DOHH2 (cell line): ENCODE measurements around the gene WWTR1.

ENCODE experiments used
- H3F3A ChIP-seq: fragments of 200-600 bp; sonication (generic), shearing (Covaris generic); 2 replicates; pipeline ENCODE4 v1.6.0; 2016; ENCODE audit warnings: antibody characterized with exemption, mild to moderate bottlenecking; ENCODE audit not compliant: control insufficient read depth, insufficient read depth
- H3K27ac ChIP-seq: fragments of 200-600 bp; sonication (generic); 2 replicates; pipeline ENCODE4 v1.5.1; 2014; ENCODE audit warnings: low read depth, mild to moderate bottlenecking, low read length, moderate library complexity
- H3K27me3 ChIP-seq: fragments of 200-600 bp; sonication (generic); 2 replicates; pipeline ENCODE4 v1.6.1; 2014; ENCODE audit warnings: mild to moderate bottlenecking, low read length, mixed read lengths; ENCODE audit not compliant: control insufficient read depth
- H3K36me3 ChIP-seq: fragments of 200-600 bp; sonication (generic); 2 replicates; pipeline ENCODE4 v1.6.1; 2014; ENCODE audit warnings: mild to moderate bottlenecking, low read length, moderate library complexity, mixed read lengths; ENCODE audit not compliant: control insufficient read depth
- H3K4me1 ChIP-seq: fragments of 200-600 bp; sonication (generic); 2 replicates; pipeline ENCODE4 v1.6.1; 2014; ENCODE audit warnings: mild to moderate bottlenecking, low read length, mixed read lengths; ENCODE audit not compliant: control insufficient read depth
- H3K4me2 ChIP-seq: fragments of 200-600 bp; sonication (generic); 2 replicates; pipeline ENCODE4 v1.6.0; 2014; ENCODE audit warnings: mild to moderate bottlenecking, low read length, moderate library complexity
- H3K4me3 ChIP-seq: fragments of 200-600 bp; sonication (generic); 2 replicates; pipeline ENCODE4 v1.5.1; 2014; ENCODE audit warnings: mild to moderate bottlenecking, low read length, mixed read lengths
- H3K79me2 ChIP-seq: fragments of 200-600 bp; sonication (generic); 2 replicates; pipeline ENCODE4 v1.6.1; 2014; ENCODE audit warnings: mild to moderate bottlenecking, low read length, mixed read lengths; ENCODE audit not compliant: control insufficient read depth
- H3K9me2 ChIP-seq: fragments of 200-600 bp; sonication (generic); replicated peaks from 2 replicates; pipeline ENCODE4 v1.6.1; 2014; ENCODE audit warnings: mild to moderate bottlenecking, low read length, mixed read lengths; ENCODE audit not compliant: control insufficient read depth
- H3K9me3 ChIP-seq: fragments of 200-600 bp; sonication (generic); 2 replicates; pipeline ENCODE4 v1.6.1; 2014; ENCODE audit warnings: antibody characterized with exemption, low read length, mixed read lengths; ENCODE audit not compliant: control insufficient read depth, insufficient read depth
- H4K20me1 ChIP-seq: fragments of 200-600 bp; sonication (generic); 2 replicates; pipeline ENCODE4 v1.6.0; 2014; ENCODE audit warnings: low read depth, mild to moderate bottlenecking, antibody characterized with exemption, low read length, moderate library complexity; ENCODE audit not compliant: control insufficient read depth, insufficient read depth
- EZH2phosphoT487 ChIP-seq: fragments of 200-600 bp; sonication (generic); IDR thresholded peaks from 2 replicates; pipeline ENCODE4 v1.6.1; 2017; ENCODE audit warnings: borderline replicate concordance, mild to moderate bottlenecking, antibody characterized with exemption, low read length, moderate library complexity, mixed read lengths
- TF ChIP-seq, protein P1 (sequence below): fragments of 200-600 bp; sonication (generic); IDR thresholded peaks from one replicate; pipeline ENCODE4 v1.5.1; 2014; ENCODE audit warnings: antibody characterized with exemption, mild to moderate bottlenecking, low read depth, low read length; ENCODE audit not compliant: poor library complexity, severe bottlenecking

Gene WWTR1

GRCh38 chr3:149654188-149654601, 3.6 kb downstream of the WWTR1 start:
- no peaks in the 10 kb centered on the region for H3K4me1 ChIP-seq
- peaks cover 9% of the 10 kb centered on the region for H3K27me3 ChIP-seq
- H4K20me1 ChIP-seq = no peaks in the 10 kb centered on the region
- no peaks in the 10 kb centered on the region for H3K36me3 ChIP-seq
- H3K4me3 ChIP-seq = no peak overlapping the region
- no peaks in the 10 kb centered on the region for H3K9me2 ChIP-seq
- no peaks in the 10 kb centered on the region for H3F3A ChIP-seq
- no peak overlapping the region for H3K4me2 ChIP-seq
- H3K9me3 ChIP-seq = no peaks in the 10 kb centered on the region
- TF ChIP-seq, protein P1, sequence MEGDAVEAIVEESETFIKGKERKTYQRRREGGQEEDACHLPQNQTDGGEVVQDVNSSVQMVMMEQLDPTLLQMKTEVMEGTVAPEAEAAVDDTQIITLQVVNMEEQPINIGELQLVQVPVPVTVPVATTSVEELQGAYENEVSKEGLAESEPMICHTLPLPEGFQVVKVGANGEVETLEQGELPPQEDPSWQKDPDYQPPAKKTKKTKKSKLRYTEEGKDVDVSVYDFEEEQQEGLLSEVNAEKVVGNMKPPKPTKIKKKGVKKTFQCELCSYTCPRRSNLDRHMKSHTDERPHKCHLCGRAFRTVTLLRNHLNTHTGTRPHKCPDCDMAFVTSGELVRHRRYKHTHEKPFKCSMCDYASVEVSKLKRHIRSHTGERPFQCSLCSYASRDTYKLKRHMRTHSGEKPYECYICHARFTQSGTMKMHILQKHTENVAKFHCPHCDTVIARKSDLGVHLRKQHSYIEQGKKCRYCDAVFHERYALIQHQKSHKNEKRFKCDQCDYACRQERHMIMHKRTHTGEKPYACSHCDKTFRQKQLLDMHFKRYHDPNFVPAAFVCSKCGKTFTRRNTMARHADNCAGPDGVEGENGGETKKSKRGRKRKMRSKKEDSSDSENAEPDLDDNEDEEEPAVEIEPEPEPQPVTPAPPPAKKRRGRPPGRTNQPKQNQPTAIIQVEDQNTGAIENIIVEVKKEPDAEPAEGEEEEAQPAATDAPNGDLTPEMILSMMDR = no peak
- TF ChIP-seq EZH2phosphoT487 = no peak
- no peaks in the 10 kb centered on the region for H3K79me2 ChIP-seq
- no peak overlapping the region for H3K27ac ChIP-seq

DNA sequence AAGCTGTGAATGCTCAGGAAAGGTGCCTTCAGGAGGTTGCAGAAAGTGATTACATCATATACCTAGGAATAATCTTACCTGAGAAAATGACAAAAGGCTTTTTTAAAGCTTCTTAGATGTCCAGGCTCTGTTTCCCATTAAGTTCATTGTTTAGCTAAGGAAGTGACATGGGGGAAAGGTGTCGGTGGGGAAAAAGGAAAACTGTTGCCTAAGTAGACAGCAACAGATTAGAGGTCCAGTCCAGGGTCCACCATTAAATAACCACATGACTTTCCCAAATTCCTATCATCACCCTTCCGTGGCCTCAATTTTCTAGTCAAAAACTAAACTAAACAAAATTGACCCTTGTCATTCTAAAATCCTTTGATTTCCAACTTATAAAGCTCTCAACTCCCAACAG, 4.3 kb downstream of the WWTR1 start:
- Histone ChIP-seq H3K79me2 (no peaks in the 10 kb centered on the region), H3K4me3 (no peak overlapping the region), H3K4me2 (no peak overlapping the region), H3K9me3 (no peaks in the 10 kb centered on the region), H3K4me1 (no peaks in the 10 kb centered on the region), H3F3A (no peaks in the 10 kb centered on the region), H3K27ac (no peak overlapping the region), H3K27me3 (peaks cover 6% of the 10 kb centered on the region), H3K36me3 (no peaks in the 10 kb centered on the region), H3K9me2 (no peaks in the 10 kb centered on the region), H4K20me1 (no peaks in the 10 kb centered on the region)
- TF ChIP-seq, protein P1 = no peak
- no peak for TF ChIP-seq EZH2phosphoT487

GRCh38 chr3:149653136-149653535, 4.7 kb downstream of the WWTR1 start:
- no peaks in the 10 kb centered on the region for H3K9me2 ChIP-seq
- no peaks in the 10 kb centered on the region for H3K4me1 ChIP-seq
- peaks cover 2% of the 10 kb centered on the region; the same call in 1 of the 2 replicates for H3K27me3 ChIP-seq
- no peak overlapping the region for H3K27ac ChIP-seq
- H3K9me3 ChIP-seq = no peaks in the 10 kb centered on the region
- TF ChIP-seq, protein P1 = no peak
- no peak for TF ChIP-seq EZH2phosphoT487
- H4K20me1 ChIP-seq = no peaks in the 10 kb centered on the region
- no peak overlapping the region for H3K4me2 ChIP-seq
- no peaks in the 10 kb centered on the region for H3F3A ChIP-seq
- H3K79me2 ChIP-seq = no peaks in the 10 kb centered on the region
- H3K4me3 ChIP-seq = no peak overlapping the region
- no peaks in the 10 kb centered on the region for H3K36me3 ChIP-seq
